ENCODE measurements around the gene DTNBP1. TPM values are rescaled to one million over a fixed set of nuclear protein-coding genes. Genes with fewer than 3 reads are reported as not detected.
"Not testable (repeated sequence)": the region's sequence is repeated elsewhere in the genome, so short reads cannot be mapped to it uniquely, and the experiment has no call there.

Gene DTNBP1
- total RNA-seq, 1 donor from 2014 or later = 11.6 TPM

GRCh38 chr6:15555101-15556038, 107.5 kb downstream of the DTNBP1 start:
- no peak for DNase-seq

GRCh38 chr6:15554728-15555100, 108.1 kb downstream of the DTNBP1 start:
- no peak for DNase-seq

- DNase-seq = no peak
Measured at GRCh38 chr6:15553736-15554294, 109.0 kb downstream of the DTNBP1 start.

GRCh38 chr6:15553031-15553430, 109.8 kb downstream of the DTNBP1 start:
- DNase-seq = no peak

- peak; percentile 40 for DNase-seq
Measured at GRCh38 chr6:15551798-15552197, 111.0 kb downstream of the DTNBP1 start.

- no peak for DNase-seq
Measured at GRCh38 chr6:15551262-15551661, 111.6 kb downstream of the DTNBP1 start.

- DNase-seq = no peak
Measured at GRCh38 chr6:15550546-15551123, 112.2 kb downstream of the DTNBP1 start.

- no peak for DNase-seq
Measured at GRCh38 chr6:15549371-15549770, 113.5 kb downstream of the DTNBP1 start.

GRCh38 chr6:15547400-15547799, 115.4 kb downstream of the DTNBP1 start:
- DNase-seq = peak; percentile 58

GRCh38 chr6:15546591-15546990, 116.2 kb downstream of the DTNBP1 start:
- no peak for DNase-seq

- no peak for DNase-seq
Measured at GRCh38 chr6:15544321-15544900, 118.4 kb downstream of the DTNBP1 start.

GRCh38 chr6:15543332-15543917, 119.4 kb downstream of the DTNBP1 start:
- not testable (repeated sequence) for DNase-seq

GRCh38 chr6:15539722-15540270, 123.0 kb downstream of the DTNBP1 start:
- no peak for DNase-seq

- DNase-seq = no peak
Measured at GRCh38 chr6:15538766-15539495, 123.9 kb downstream of the DTNBP1 start.

- DNase-seq = no peak
Measured at GRCh38 chr6:15538106-15538505, 124.7 kb downstream of the DTNBP1 start.

GRCh38 chr6:15536198-15536955, 126.5 kb downstream of the DTNBP1 start:
- DNase-seq = no peak

- no peak for DNase-seq
Measured at GRCh38 chr6:15535495-15536197, 127.2 kb downstream of the DTNBP1 start.

- no peak for DNase-seq
Measured at GRCh38 chr6:15534974-15535373, 127.9 kb downstream of the DTNBP1 start.

GRCh38 chr6:15533379-15534026, 129.3 kb downstream of the DTNBP1 start:
- DNase-seq = no peak

GRCh38 chr6:15531973-15532372, 130.9 kb downstream of the DTNBP1 start:
- DNase-seq = no peak

Measured in tongue (tissue), 2 donors.